ENCODE results near the gene RNF20.

RNF20 gene

GRCh38 chr9:101536351-101536750 lies 2.7 kb downstream of the RNF20 start:
- H3K36me3 ChIP-seq (ENCODE audit: low read length): peaks cover 20% of the 10 kb centered on the region; the same call in 1 of the 2 replicates

GRCh38 chr9:101536938-101537337 lies 3.3 kb downstream of the RNF20 start:
- peaks cover 24% of the 10 kb centered on the region; the same call in 1 of the 2 replicates for H3K36me3 ChIP-seq (ENCODE audit: low read length)

More at GRCh38 chr9:101536351-101536750, 2.7 kb downstream of the RNF20 start:
- H3K79me2 ChIP-seq (ENCODE audit: insufficient read depth, low read length): peaks cover 52% of the 10 kb centered on the region
- no peaks in the 10 kb centered on the region for H3K27me3 ChIP-seq (ENCODE audit: low read length)
- H2AFZ ChIP-seq (ENCODE audit: low read depth, low read length, severe bottlenecking): no peak overlapping the region
- no peaks in the 10 kb centered on the region for H3K9me2 ChIP-seq (replicated peaks; ENCODE audit: insufficient read depth, low read length)
- H3K9me3 ChIP-seq (ENCODE audit: insufficient read depth, low read length): no peaks in the 10 kb centered on the region
- no peak overlapping the region for H3K9ac ChIP-seq (ENCODE audit: low read length)
- H3K4me3 ChIP-seq (ENCODE audit: insufficient read depth, low read length, poor library complexity, severe bottlenecking): no peak overlapping the region
- H4K20me1 ChIP-seq (ENCODE audit: low read depth, low read length): peaks cover 12% of the 10 kb centered on the region
- H3K27ac ChIP-seq (ENCODE audit: low read depth, low read length): no peak overlapping the region
- no peak overlapping the region for H3K4me2 ChIP-seq (ENCODE audit: low read depth, low read length, poor library complexity, severe bottlenecking)
- H3F3A ChIP-seq (ENCODE audit: insufficient read depth): no peaks in the 10 kb centered on the region
- no peak for TF ChIP-seq CTCF (IDR thresholded peaks at IDR 0.05; ENCODE audit: insufficient read depth, low read length, poor library complexity, severe bottlenecking)
- TF ChIP-seq EZH2phosphoT487 (conservative IDR thresholded peaks at IDR 0.05; ENCODE audit: low read length): no peak

GRCh38 chr9:101540069-101540468 lies 6.4 kb downstream of the RNF20 start:
- H3K9me3 ChIP-seq (ENCODE audit: insufficient read depth, low read length): no peaks in the 10 kb centered on the region
- peaks cover 32% of the 10 kb centered on the region; the same call in 1 of the 2 replicates for H3K36me3 ChIP-seq (ENCODE audit: low read length)
- no peak overlapping the region for H3K4me3 ChIP-seq (ENCODE audit: insufficient read depth, low read length, poor library complexity, severe bottlenecking)
- TF ChIP-seq CTCF (IDR thresholded peaks at IDR 0.05; ENCODE audit: insufficient read depth, low read length, poor library complexity, severe bottlenecking): no peak
- no peak for TF ChIP-seq EZH2phosphoT487 (conservative IDR thresholded peaks at IDR 0.05; ENCODE audit: low read length)
- no peaks in the 10 kb centered on the region for H3F3A ChIP-seq (ENCODE audit: insufficient read depth)
- H3K79me2 ChIP-seq (ENCODE audit: insufficient read depth, low read length): peaks cover 40% of the 10 kb centered on the region
- no peak overlapping the region for H2AFZ ChIP-seq (ENCODE audit: low read depth, low read length, severe bottlenecking)
- no peaks in the 10 kb centered on the region for H3K9me2 ChIP-seq (replicated peaks; ENCODE audit: insufficient read depth, low read length)
- H3K27me3 ChIP-seq (ENCODE audit: low read length): no peaks in the 10 kb centered on the region
- no peak overlapping the region for H3K4me2 ChIP-seq (ENCODE audit: low read depth, low read length, poor library complexity, severe bottlenecking)
- no peak overlapping the region for H3K9ac ChIP-seq (ENCODE audit: low read length)
- H3K27ac ChIP-seq (ENCODE audit: low read depth, low read length): no peak overlapping the region
- H4K20me1 ChIP-seq (ENCODE audit: low read depth, low read length): peaks cover 16% of the 10 kb centered on the region

More at GRCh38 chr9:101536938-101537337, 3.3 kb downstream of the RNF20 start:
- Histone ChIP-seq H2AFZ (ENCODE audit: low read depth, low read length, severe bottlenecking) (no peak overlapping the region), H3K4me3 (ENCODE audit: insufficient read depth, low read length, poor library complexity, severe bottlenecking) (no peak overlapping the region), H3K79me2 (ENCODE audit: insufficient read depth, low read length) (peaks cover 52% of the 10 kb centered on the region), H3K27me3 (ENCODE audit: low read length) (no peaks in the 10 kb centered on the region), H3K9ac (ENCODE audit: low read length) (no peak overlapping the region), H3K4me2 (ENCODE audit: low read depth, low read length, poor library complexity, severe bottlenecking) (no peak overlapping the region), H3F3A (ENCODE audit: insufficient read depth) (no peaks in the 10 kb centered on the region), H3K9me2 (replicated peaks; ENCODE audit: insufficient read depth, low read length) (no peaks in the 10 kb centered on the region), H3K9me3 (ENCODE audit: insufficient read depth, low read length) (no peaks in the 10 kb centered on the region), H4K20me1 (ENCODE audit: low read depth, low read length) (peaks cover 15% of the 10 kb centered on the region), H3K27ac (ENCODE audit: low read depth, low read length) (no peak overlapping the region)
- TF ChIP-seq EZH2phosphoT487 (conservative IDR thresholded peaks at IDR 0.05; ENCODE audit: low read length) (no peak), CTCF (IDR thresholded peaks at IDR 0.05; ENCODE audit: insufficient read depth, low read length, poor library complexity, severe bottlenecking) (no peak)

Measured in SU-DHL-6 (cell line).